Uterus (tissue), 2 donors: Measurements from ENCODE around the gene MS4A4A.

Experiments
- POLR2A ChIP-seq, 2 donors: fragments of 450-650 bp; IDR thresholded peaks; one replicate each; pipeline ENCODE4 v1.6.1; 2016; ENCODE audit warnings: antibody characterized with exemption in 2 of 2, mild to moderate bottlenecking in 1 of 2, moderate library complexity in 1 of 2
- TF ChIP-seq, protein P1 (sequence below), 4 experiments: fragments of 200-600 bp in 2 of 4; fragments of 450-650 bp in 2 of 4; sonication (generic) in 2 of 4; IDR thresholded peaks; one replicate each; pipeline ENCODE4 v1.5.1; 2016 to 2019; ENCODE audit warnings: antibody characterized with exemption in 4 of 4, mild to moderate bottlenecking in 2 of 4, moderate library complexity in 1 of 4

GRCh38 chr11:60241786-60242185, 38.7 kb upstream of the MS4A4A start:
- TF ChIP-seq, protein P1, sequence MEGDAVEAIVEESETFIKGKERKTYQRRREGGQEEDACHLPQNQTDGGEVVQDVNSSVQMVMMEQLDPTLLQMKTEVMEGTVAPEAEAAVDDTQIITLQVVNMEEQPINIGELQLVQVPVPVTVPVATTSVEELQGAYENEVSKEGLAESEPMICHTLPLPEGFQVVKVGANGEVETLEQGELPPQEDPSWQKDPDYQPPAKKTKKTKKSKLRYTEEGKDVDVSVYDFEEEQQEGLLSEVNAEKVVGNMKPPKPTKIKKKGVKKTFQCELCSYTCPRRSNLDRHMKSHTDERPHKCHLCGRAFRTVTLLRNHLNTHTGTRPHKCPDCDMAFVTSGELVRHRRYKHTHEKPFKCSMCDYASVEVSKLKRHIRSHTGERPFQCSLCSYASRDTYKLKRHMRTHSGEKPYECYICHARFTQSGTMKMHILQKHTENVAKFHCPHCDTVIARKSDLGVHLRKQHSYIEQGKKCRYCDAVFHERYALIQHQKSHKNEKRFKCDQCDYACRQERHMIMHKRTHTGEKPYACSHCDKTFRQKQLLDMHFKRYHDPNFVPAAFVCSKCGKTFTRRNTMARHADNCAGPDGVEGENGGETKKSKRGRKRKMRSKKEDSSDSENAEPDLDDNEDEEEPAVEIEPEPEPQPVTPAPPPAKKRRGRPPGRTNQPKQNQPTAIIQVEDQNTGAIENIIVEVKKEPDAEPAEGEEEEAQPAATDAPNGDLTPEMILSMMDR (IDR thresholded peaks at IDR 0.05) = no peak
- no peak for TF ChIP-seq POLR2A (IDR thresholded peaks at IDR 0.05)
